ENCODE measurements around the gene SLC25A5.
A peak's percentile ranks its signal among the peaks of the same experiment; 100 is the strongest.
"Not testable (repeated sequence)": the region's sequence is repeated elsewhere in the genome, so short reads cannot be mapped to it uniquely, and the experiment has no call there.

SLC25A5 gene

DNA sequence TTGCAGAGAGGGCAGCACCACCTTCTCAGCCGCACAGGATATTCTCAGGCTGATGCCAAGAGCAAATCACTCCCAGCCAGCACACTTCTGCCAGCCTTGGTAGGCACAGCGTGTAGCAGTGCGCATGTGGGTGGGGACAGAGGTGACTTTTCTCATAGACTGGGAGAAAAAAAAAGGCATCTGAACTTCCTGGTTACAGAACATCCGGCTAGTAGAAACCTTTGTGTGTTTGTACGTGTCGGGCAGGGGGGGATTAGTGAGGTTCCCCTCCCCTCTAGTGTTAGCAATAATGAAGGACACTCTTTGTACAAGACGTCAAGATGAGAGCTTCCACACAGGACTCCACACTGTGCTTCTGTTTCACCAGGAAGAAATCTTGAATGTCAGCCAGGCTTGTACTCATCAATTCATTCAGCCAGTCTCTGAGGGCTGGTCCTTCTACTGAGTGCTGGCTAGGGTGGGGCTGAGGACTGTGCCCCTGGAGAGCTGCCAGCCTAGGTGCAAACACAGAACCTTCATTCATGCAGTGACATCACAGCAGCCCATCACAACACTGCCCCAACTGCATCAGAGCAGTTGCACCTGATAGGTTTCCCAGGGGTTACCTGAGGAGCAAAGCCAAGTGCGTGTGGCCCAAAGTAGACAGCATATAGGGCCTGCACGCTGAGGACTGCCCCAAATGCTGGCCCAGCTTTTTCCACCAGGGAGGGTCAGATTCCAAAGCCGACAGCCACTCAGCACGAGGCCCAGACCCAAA, 34.7 kb downstream of the SLC25A5 start:
- WGBS (ENCODE audit: insufficient coverage), result 83% methylated on average over 11 of the region's 11 CpGs
- H3K9me3 ChIP-seq (ENCODE audit: control extremely low read depth in 1 of 5, control insufficient read depth in 4 of 5, insufficient read depth in 2 of 5, low read depth in 1 of 5, low read length in 4 of 5), result no peaks in the 10 kb centered on the region
- POLR2A ChIA-PET, result no interaction called here
- H3K4me3 ChIP-seq (ENCODE audit: control insufficient read depth in 1 of 7, extremely low read depth in 1 of 7, insufficient read depth in 4 of 7, low read depth in 2 of 7, low read length in 6 of 7), result no peak overlapping the region
- no peaks in the 10 kb centered on the region for H3K36me3 ChIP-seq (ENCODE audit: control insufficient read depth in 4 of 4, insufficient read depth in 4 of 4, low read length in 3 of 4)
- peaks cover 0 to 20% (median 2%) of the 10 kb centered on the region in 4 experiments for H3K4me1 ChIP-seq (ENCODE audit: control extremely low read depth in 1 of 4, control insufficient read depth in 4 of 4, insufficient read depth in 4 of 4, low read length in 3 of 4)
- no peaks in the 10 kb centered on the region for H3K27me3 ChIP-seq (replicated peaks in 2 of 5; ENCODE audit: control insufficient read depth in 4 of 5, insufficient read depth in 5 of 5, low read length in 4 of 5)
- CTCF ChIA-PET, result interaction anchor here (1.2 to 3.1 kb wide), 4 partner anchors 9 to 19 kb away, joined by 3 to 15 read pairs (median 8); no protein-coding TSS in a partner anchor
- no peak overlapping the region for H3K27ac ChIP-seq (ENCODE audit: insufficient read depth in 1 of 2, low read depth in 1 of 2, low read length in 2 of 2, poor library complexity in 1 of 2, severe bottlenecking in 2 of 2)
- peak in 2 of 3 donors; percentile 21 to 50 for DNase-seq

- H3K27me3 ChIP-seq (replicated peaks in 2 of 5; ENCODE audit: control insufficient read depth in 4 of 5, insufficient read depth in 5 of 5, low read length in 4 of 5), result no peaks in the 10 kb centered on the region
- DNase-seq, result no peak
- H3K9me3 ChIP-seq (ENCODE audit: control extremely low read depth in 1 of 5, control insufficient read depth in 4 of 5, insufficient read depth in 2 of 5, low read depth in 1 of 5, low read length in 4 of 5), result no peaks in the 10 kb centered on the region
- H3K36me3 ChIP-seq (ENCODE audit: control insufficient read depth in 4 of 4, insufficient read depth in 4 of 4, low read length in 3 of 4), result no peaks in the 10 kb centered on the region
- CTCF ChIA-PET, result interaction anchor here (1.2 to 2.5 kb wide), 3 partner anchors 9 to 19 kb away, joined by 3 to 11 read pairs (median 5); no protein-coding TSS in a partner anchor
- POLR2A ChIA-PET, result no interaction called here
- no peak overlapping the region for H3K27ac ChIP-seq (ENCODE audit: insufficient read depth in 1 of 2, low read depth in 1 of 2, low read length in 2 of 2, poor library complexity in 1 of 2, severe bottlenecking in 2 of 2)
- 82% methylated on average over 2 of the region's 2 CpGs for WGBS (ENCODE audit: insufficient coverage)
- peaks cover 0 to 20% (median 2%) of the 10 kb centered on the region in 4 experiments for H3K4me1 ChIP-seq (ENCODE audit: control extremely low read depth in 1 of 4, control insufficient read depth in 4 of 4, insufficient read depth in 4 of 4, low read length in 3 of 4)
- H3K4me3 ChIP-seq (ENCODE audit: control insufficient read depth in 1 of 7, extremely low read depth in 1 of 7, insufficient read depth in 4 of 7, low read depth in 2 of 7, low read length in 6 of 7), result no peak overlapping the region
These were observed 35.2 kb downstream of the SLC25A5 start for GRCh38 chrX:119503484-119503861.

DNA sequence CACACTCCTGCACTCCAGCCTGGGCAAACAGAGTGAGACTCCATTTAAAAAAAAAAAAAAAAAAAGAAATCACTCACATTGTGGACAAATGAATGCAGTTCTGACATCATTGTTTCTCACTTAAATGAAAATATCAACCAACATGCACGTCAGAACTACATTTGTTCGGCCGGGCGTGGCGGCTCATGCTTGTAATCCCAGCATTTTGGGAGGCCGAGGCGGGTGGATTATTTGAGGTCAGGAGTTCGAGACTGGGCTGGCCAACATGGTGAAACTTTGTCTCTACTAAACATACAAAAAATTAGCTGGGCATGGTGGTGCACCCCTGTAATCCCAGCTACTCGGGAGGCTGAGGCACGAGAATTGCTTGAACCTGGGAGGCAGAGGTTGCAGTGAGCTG, 36.9 kb downstream of the SLC25A5 start:
- H3K27ac ChIP-seq (ENCODE audit: insufficient read depth in 1 of 2, low read depth in 1 of 2, low read length in 2 of 2, poor library complexity in 1 of 2, severe bottlenecking in 2 of 2); POLR2A ChIA-PET; H3K36me3 ChIP-seq (ENCODE audit: control insufficient read depth in 4 of 4, insufficient read depth in 4 of 4, low read length in 3 of 4); H3K9me3 ChIP-seq (ENCODE audit: control extremely low read depth in 1 of 5, control insufficient read depth in 4 of 5, insufficient read depth in 2 of 5, low read depth in 1 of 5, low read length in 4 of 5); H3K4me3 ChIP-seq (ENCODE audit: control insufficient read depth in 1 of 7, extremely low read depth in 1 of 7, insufficient read depth in 4 of 7, low read depth in 2 of 7, low read length in 6 of 7); DNase-seq; H3K27me3 ChIP-seq (replicated peaks in 2 of 5; ENCODE audit: control insufficient read depth in 4 of 5, insufficient read depth in 5 of 5, low read length in 4 of 5): not testable (repeated sequence)
- H3K4me1 ChIP-seq (ENCODE audit: control extremely low read depth in 1 of 4, control insufficient read depth in 4 of 4, insufficient read depth in 4 of 4, low read length in 3 of 4), result peaks cover 0 to 20% (median 2%) of the 10 kb centered on the region in 4 experiments
- CTCF ChIA-PET, result interaction anchor here (2.5 kb wide), 1 partner anchor 16 kb away, joined by 11 read pairs; no protein-coding TSS in a partner anchor
- WGBS (ENCODE audit: insufficient coverage), result 79% methylated on average over 4 of the region's 10 CpGs

DNA sequence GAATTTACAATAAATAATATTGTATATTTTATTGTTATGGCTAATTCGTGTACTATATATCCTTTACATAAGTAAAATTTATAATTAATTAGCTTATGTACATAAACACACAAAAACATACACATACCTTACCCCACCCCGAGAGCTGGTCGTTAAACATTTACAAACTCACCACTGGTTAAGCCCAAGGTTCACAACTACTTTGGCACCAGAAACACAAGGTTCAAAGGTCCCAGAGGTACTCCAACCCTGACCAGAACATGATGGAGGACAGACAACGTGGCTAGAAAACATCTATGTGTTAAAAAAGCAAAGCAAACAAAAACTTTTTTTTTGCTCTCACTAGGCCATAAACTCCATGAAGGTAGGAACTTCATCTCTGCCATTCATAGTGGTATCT, 37.7 kb downstream of the SLC25A5 start:
- Histone ChIP-seq H3K36me3 (ENCODE audit: control insufficient read depth in 4 of 4, insufficient read depth in 4 of 4, low read length in 3 of 4) (no peaks in the 10 kb centered on the region), H3K4me1 (ENCODE audit: control extremely low read depth in 1 of 4, control insufficient read depth in 4 of 4, insufficient read depth in 4 of 4, low read length in 3 of 4) (peaks cover 0 to 13% (median under 1%) of the 10 kb centered on the region in 4 experiments), H3K27ac (ENCODE audit: insufficient read depth in 1 of 2, low read depth in 1 of 2, low read length in 2 of 2, poor library complexity in 1 of 2, severe bottlenecking in 2 of 2) (no peak overlapping the region), H3K27me3 (replicated peaks in 2 of 5; ENCODE audit: control insufficient read depth in 4 of 5, insufficient read depth in 5 of 5, low read length in 4 of 5) (no peaks in the 10 kb centered on the region), H3K4me3 (ENCODE audit: control insufficient read depth in 1 of 7, extremely low read depth in 1 of 7, insufficient read depth in 4 of 7, low read depth in 2 of 7, low read length in 6 of 7) (no peak overlapping the region), H3K9me3 (ENCODE audit: control extremely low read depth in 1 of 5, control insufficient read depth in 4 of 5, insufficient read depth in 2 of 5, low read depth in 1 of 5, low read length in 4 of 5) (no peaks in the 10 kb centered on the region)
- no peak for DNase-seq
- ChIA-PET POLR2A (no interaction called here), CTCF (interaction anchor here (0.9 to 1.6 kb wide), 2 partner anchors 10 kb away, joined by 4 read pairs; no protein-coding TSS in a partner anchor)
- 80% methylated on average over 3 of the region's 4 CpGs for WGBS (ENCODE audit: insufficient coverage)

DNA sequence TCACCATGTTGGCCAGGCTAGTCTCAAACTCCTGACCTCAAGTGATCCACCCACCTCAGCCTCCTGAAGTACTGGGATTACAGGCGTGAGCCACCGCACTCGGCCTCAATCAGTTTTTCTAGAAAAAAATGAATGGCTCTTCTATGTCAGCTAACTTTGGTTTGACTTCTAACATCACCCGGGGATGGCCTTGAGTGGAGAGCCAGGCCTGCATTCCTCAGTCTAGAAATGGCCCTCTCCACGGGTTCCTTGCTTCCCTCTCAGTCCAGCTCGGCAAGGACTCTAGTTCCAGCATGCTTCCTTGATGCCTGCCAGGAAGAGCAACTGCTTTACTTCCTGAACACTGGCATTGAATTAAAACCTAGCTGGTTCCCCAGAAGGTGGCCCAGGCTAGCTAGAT, 39.0 kb downstream of the SLC25A5 start:
- no peaks in the 10 kb centered on the region for H3K27me3 ChIP-seq (replicated peaks in 2 of 5; ENCODE audit: control insufficient read depth in 4 of 5, insufficient read depth in 5 of 5, low read length in 4 of 5)
- H3K36me3 ChIP-seq (ENCODE audit: control insufficient read depth in 4 of 4, insufficient read depth in 4 of 4, low read length in 3 of 4), result no peaks in the 10 kb centered on the region
- no peaks in the 10 kb centered on the region for H3K9me3 ChIP-seq (ENCODE audit: control extremely low read depth in 1 of 5, control insufficient read depth in 4 of 5, insufficient read depth in 2 of 5, low read depth in 1 of 5, low read length in 4 of 5)
- H3K4me3 ChIP-seq (ENCODE audit: control insufficient read depth in 1 of 7, extremely low read depth in 1 of 7, insufficient read depth in 4 of 7, low read depth in 2 of 7, low read length in 6 of 7), result no peak overlapping the region
- ChIA-PET POLR2A (no interaction called here), CTCF (interaction anchor here (0.9 to 1.6 kb wide), 2 partner anchors 12 to 15 kb away, joined by 4 read pairs; no protein-coding TSS in a partner anchor)
- peaks cover 0 to 6% (median 0%) of the 10 kb centered on the region in 4 experiments for H3K4me1 ChIP-seq (ENCODE audit: control extremely low read depth in 1 of 4, control insufficient read depth in 4 of 4, insufficient read depth in 4 of 4, low read length in 3 of 4)
- WGBS (ENCODE audit: insufficient coverage), result 87% methylated on average over 6 of the region's 6 CpGs
- no peak overlapping the region for H3K27ac ChIP-seq (ENCODE audit: insufficient read depth in 1 of 2, low read depth in 1 of 2, low read length in 2 of 2, poor library complexity in 1 of 2, severe bottlenecking in 2 of 2)
- DNase-seq, result no peak

DNA sequence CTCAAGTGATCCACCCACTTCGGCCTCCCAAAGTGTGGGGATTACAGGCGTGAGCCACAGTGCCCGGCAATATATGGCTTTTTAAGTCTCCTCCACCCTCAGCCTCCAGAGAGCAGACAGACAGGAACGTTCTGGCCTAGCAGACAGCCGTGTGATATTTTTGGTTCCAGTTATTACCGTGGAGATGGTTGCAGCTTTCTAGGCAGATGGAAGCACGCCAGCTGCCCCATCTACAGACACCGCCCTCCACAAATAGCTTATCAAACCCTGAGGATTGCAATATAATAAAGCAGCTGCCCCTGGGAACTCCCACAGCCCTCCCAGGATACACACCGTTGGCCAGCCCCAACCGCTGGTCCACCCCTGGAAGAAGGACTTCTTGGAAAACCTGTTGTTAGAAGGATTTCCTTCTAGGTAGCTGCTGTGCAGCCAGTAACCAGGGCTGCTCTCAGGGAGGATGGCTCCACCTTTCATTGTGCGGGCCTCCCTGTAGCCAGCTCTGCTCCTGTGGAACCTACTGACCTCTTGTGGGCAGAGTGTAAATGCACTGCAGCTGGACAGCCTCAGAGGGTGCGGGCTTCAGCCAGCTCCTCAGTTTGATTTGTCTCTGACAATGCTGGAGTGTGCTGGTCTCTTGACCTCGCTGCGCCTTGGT, 44.0 kb downstream of the SLC25A5 start:
- no peak overlapping the region for H3K4me3 ChIP-seq (ENCODE audit: control insufficient read depth in 1 of 7, extremely low read depth in 1 of 7, insufficient read depth in 4 of 7, low read depth in 2 of 7, low read length in 6 of 7)
- H3K27me3 ChIP-seq (replicated peaks in 2 of 5; ENCODE audit: control insufficient read depth in 4 of 5, insufficient read depth in 5 of 5, low read length in 4 of 5), result no peaks in the 10 kb centered on the region
- 53% methylated on average over 4 of the region's 14 CpGs for WGBS (ENCODE audit: insufficient coverage)
- CTCF ChIA-PET, result interaction anchor here (0.7 to 4.0 kb wide), 17 partner anchors 14 to 977 kb away, joined by 3 to 56 read pairs (median 3); partner anchors contain the start of gene SLC25A5
- DNase-seq, result peak; percentile 55 to 76 (median 73)
- H3K4me1 ChIP-seq (ENCODE audit: control extremely low read depth in 1 of 4, control insufficient read depth in 4 of 4, insufficient read depth in 4 of 4, low read length in 3 of 4), result no peaks in the 10 kb centered on the region
- no peaks in the 10 kb centered on the region for H3K9me3 ChIP-seq (ENCODE audit: control extremely low read depth in 1 of 5, control insufficient read depth in 4 of 5, insufficient read depth in 2 of 5, low read depth in 1 of 5, low read length in 4 of 5)
- POLR2A ChIA-PET, result interaction anchor here (0.6 kb wide), 1 partner anchor 39 kb away, joined by 3 read pairs; no protein-coding TSS in a partner anchor
- no peak overlapping the region for H3K27ac ChIP-seq (ENCODE audit: insufficient read depth in 1 of 2, low read depth in 1 of 2, low read length in 2 of 2, poor library complexity in 1 of 2, severe bottlenecking in 2 of 2)
- no peaks in the 10 kb centered on the region for H3K36me3 ChIP-seq (ENCODE audit: control insufficient read depth in 4 of 4, insufficient read depth in 4 of 4, low read length in 3 of 4)
